Chondrocyte (in vitro differentiated cells): ENCODE measurements around the gene WDR33. TPM values are rescaled to one million over a fixed set of nuclear protein-coding genes. Genes with fewer than 3 reads are reported as not detected.

Experiments used
- DNase-seq: peaks from one replicate; pipeline ENCODE4 v3.0.0; 2021; ENCODE audit warnings: mixed read lengths, low spot score
- H3K27ac Mint-ChIP-seq: one replicate; pipeline ENCODE4 v1.8.0; 2021; ENCODE audit warnings: mild to moderate bottlenecking, moderate library complexity, mixed read lengths; ENCODE audit not compliant: unreplicated experiment
- H3K27me3 Mint-ChIP-seq: 2 replicates; pipeline ENCODE4 v1.8.0; 2021; ENCODE audit warnings: low read depth, mixed read lengths
- H3K36me3 Mint-ChIP-seq: 2 replicates; pipeline ENCODE4 v1.8.0; 2021; ENCODE audit warnings: low read depth, mixed read lengths
- H3K4me1 Mint-ChIP-seq: 2 replicates; pipeline ENCODE4 v1.8.0; 2021; ENCODE audit warnings: low read depth, mild to moderate bottlenecking, mixed read lengths
- H3K4me3 Mint-ChIP-seq: one replicate; pipeline ENCODE4 v1.8.0; 2021; ENCODE audit warnings: mild to moderate bottlenecking, moderate library complexity, mixed read lengths; ENCODE audit not compliant: unreplicated experiment
- H3K9me3 Mint-ChIP-seq: 2 replicates; pipeline ENCODE4 v1.8.0; 2021; ENCODE audit warnings: low read depth, mixed read lengths
- CTCF ChIP-seq: fragments of 200-600 bp; sonication (generic); IDR thresholded peaks from 2 replicates; pipeline ENCODE4 v1.5.0; 2021; ENCODE audit warnings: antibody characterized with exemption, mild to moderate bottlenecking, moderate library complexity
- total RNA-seq: library from RNA; stranded (reverse); gene quantifications from 3 replicates; pipeline ENCODE4 v1.2.1, GENCODE V29; 2021

WDR33 gene
- total RNA-seq, 1 donor from 2014 or later, result 37.2 TPM

GRCh38 chr2:127663566-127664064, 147.4 kb downstream of the WDR33 start:
- Mint-ChIP-seq H3K4me3 (peak overlapping the region; percentile 33), H3K27ac (peak overlapping the region; percentile 75), H3K27me3 (no peaks in the 10 kb centered on the region), H3K36me3 (peaks cover 2% of the 10 kb centered on the region), H3K9me3 (no peaks in the 10 kb centered on the region), H3K4me1 (peaks cover 81% of the 10 kb centered on the region)
- no peak for TF ChIP-seq CTCF
- peak; percentile 44 for DNase-seq

GRCh38 chr2:127662937-127663565, 147.9 kb downstream of the WDR33 start:
- Mint-ChIP-seq H3K9me3 (no peaks in the 10 kb centered on the region), H3K4me3 (peak overlapping the region; percentile 22), H3K27ac (peak overlapping the region; percentile 75), H3K27me3 (no peaks in the 10 kb centered on the region), H3K36me3 (peaks cover 2% of the 10 kb centered on the region), H3K4me1 (peaks cover 82% of the 10 kb centered on the region)
- TF ChIP-seq CTCF, result no peak
- DNase-seq, result peak; percentile 85

GRCh38 chr2:127661949-127662510, 148.9 kb downstream of the WDR33 start:
- Mint-ChIP-seq H3K27ac (peak overlapping the region; percentile 89), H3K9me3 (no peaks in the 10 kb centered on the region), H3K36me3 (peaks cover 2% of the 10 kb centered on the region), H3K27me3 (no peaks in the 10 kb centered on the region), H3K4me1 (peaks cover 76% of the 10 kb centered on the region), H3K4me3 (no peak overlapping the region)
- peak; percentile 66 for DNase-seq
- TF ChIP-seq CTCF, result peak; percentile 15

GRCh38 chr2:127661072-127661649, 149.8 kb downstream of the WDR33 start:
- Mint-ChIP-seq H3K4me1 (peaks cover 69% of the 10 kb centered on the region), H3K4me3 (peak overlapping the region; percentile 12), H3K36me3 (peaks cover 2% of the 10 kb centered on the region), H3K9me3 (no peaks in the 10 kb centered on the region), H3K27ac (peak overlapping the region; percentile 89), H3K27me3 (no peaks in the 10 kb centered on the region)
- no peak for TF ChIP-seq CTCF
- DNase-seq, result peak; percentile 79

GRCh38 chr2:127660291-127660578, 150.7 kb downstream of the WDR33 start:
- no peak for TF ChIP-seq CTCF
- Mint-ChIP-seq H3K36me3 (peaks cover 2% of the 10 kb centered on the region), H3K4me3 (no peak overlapping the region), H3K4me1 (peaks cover 61% of the 10 kb centered on the region), H3K9me3 (no peaks in the 10 kb centered on the region), H3K27ac (peak overlapping the region; percentile 60), H3K27me3 (no peaks in the 10 kb centered on the region)
- DNase-seq, result peak; percentile 29
